T47D (cell line): ENCODE results near the gene COL4A2.

Source experiments
- DNase-seq, 2 experiments: peaks; one replicate each; pipeline versions ENCODE4 v3.0.0 to v3.0.0-alpha.2; 2011 to 2012; ENCODE audit warnings: low read depth in 1 of 2, low spot score in 1 of 2
- JUND ChIP-seq: IDR thresholded peaks from 2 replicates; pipeline ENCODE4 v1.6.1; 2012; ENCODE audit warnings: low read depth
- in situ Hi-C: cut with HindIII; loops from 2 replicates; pipeline ENCODE4 v1.10.0; 2016; ENCODE audit warnings: low sequenced_read_pairs, low pct_unique_long_range_greater_than_20kb

Gene COL4A2

DNA sequence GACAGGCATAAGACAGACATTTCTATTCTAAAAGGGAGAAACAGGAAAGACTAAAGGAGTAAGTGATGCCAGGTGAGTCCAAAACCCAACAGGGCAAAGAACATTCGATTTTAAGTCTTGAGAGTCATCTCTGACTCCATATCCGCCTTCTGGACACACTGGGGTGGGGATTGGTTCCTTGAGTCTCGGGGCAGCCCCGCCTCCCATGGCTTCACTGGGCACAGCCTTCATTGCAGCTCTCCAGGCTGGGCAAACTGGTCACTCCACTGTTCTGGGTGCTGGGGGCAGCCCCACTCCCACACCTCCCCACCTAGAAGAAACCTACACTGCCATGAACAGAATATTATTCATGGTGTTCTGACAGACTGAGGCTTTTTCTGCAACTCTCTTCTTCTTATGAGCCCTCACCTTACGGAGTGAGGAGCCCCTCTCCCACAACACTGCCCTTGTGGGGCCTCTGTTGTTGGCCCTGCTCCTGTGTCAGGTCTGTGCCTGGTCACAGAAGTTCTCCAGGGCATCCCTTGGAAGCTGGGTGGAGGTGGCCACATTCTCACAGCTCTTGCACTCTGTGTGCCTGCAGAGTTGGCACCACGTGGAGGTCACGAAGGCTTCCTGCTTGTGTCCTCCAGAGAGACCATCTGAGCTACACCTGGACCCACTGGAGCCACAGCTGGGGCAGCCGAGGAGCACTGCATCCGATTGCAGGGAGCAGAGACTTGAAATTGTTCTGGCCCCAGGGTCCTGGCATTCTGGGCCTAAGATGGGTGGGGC lies 95.4 kb downstream of the COL4A2 start:
- TF ChIP-seq JUND: no peak
- in situ Hi-C loops: no loop called here
- DNase-seq: no peak

DNA sequence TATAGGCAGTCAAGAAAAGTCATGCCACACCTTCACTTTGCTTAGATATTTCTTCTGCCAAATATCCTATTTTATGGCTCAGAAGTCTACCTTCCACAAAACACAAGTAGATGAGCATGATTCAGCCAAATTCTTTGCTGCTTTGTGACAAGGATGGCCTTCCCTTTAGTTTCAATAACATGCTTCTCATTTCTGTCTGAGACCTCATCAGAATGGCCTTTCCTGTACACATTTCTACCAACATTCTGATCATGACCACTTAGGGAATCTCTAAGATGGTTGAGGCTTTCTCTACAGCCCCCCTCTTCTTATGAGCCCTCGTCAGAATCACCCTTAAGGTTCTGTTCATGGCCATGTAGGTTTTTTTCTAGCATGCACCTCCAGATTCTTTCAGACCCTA lies 96.2 kb downstream of the COL4A2 start:
- no peak for TF ChIP-seq JUND
- in situ Hi-C loops: no loop called here

GRCh38 chr13:110403721-110404120 lies 96.6 kb downstream of the COL4A2 start:
- in situ Hi-C loops: no loop called here
- no peak for DNase-seq
- no peak for TF ChIP-seq JUND

More for the DNA sequence above, 96.2 kb downstream of the COL4A2 start:
- DNase-seq: no peak

DNA sequence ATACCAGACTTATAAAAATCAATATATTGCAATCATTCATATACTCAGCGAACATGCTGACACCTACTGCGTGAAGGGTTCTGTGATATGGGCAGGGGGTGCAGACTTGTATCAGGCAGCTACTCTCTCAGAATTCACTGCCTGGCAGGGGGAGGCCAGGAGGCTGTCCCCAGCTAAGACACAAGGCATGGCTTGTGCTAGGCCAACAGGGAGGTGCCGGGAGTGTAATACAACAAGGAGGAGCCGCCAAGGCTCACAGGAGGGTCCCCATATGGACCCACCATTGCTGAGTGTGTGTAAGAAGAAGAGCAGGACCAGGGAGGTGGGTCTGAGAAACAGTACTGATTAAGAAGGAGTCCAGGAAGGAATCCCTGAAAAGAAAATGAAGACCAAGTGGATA lies 97.2 kb downstream of the COL4A2 start:
- in situ Hi-C loops: no loop called here
- no peak for DNase-seq
- TF ChIP-seq JUND: no peak

- no peak for DNase-seq
- TF ChIP-seq JUND: no peak
- in situ Hi-C loops: no loop called here
Observed at GRCh38 chr13:110405597-110406450, 98.7 kb downstream of the COL4A2 start.

DNA sequence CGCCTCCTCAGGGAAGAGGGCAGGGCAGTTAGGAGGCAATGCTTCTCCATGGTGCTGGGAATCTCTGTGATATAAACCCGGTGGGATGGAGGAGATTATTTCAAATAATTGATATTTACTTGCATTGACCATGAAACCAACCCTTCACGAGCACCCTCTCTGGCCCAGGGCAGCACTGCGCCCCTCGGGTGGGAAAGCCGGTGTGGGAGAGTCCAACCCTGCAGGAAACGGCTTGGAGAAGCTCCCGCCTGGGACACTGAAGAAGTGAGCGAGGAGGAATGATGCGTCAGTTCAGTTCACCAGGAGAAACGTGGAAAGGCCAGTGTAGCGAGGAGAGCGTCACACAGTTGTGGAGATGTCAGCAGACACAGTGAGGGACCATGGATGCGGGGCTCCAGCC lies 99.9 kb downstream of the COL4A2 start:
- in situ Hi-C loops: no loop called here
- TF ChIP-seq JUND: no peak
- no peak for DNase-seq

DNA sequence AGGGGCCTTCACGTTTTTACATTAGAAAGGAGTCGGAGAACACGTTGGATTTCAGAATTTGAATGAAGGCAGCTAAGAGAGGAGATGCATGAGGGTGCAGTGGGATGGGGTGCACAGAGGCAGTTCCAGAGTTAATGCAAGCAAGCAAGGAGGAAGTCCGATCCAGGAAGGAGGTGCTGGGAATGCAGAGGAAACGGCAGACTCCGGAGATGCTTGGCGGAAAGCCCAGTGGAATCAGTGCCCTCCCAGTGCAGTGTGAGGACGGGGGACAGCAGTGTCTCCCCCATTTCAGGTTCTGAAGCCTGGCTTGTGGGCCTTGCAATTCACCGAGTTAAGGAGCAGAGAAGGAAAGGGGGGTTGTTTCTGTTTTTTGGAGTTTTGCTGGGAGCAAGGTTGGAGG lies 100.4 kb downstream of the COL4A2 start:
- no peak for TF ChIP-seq JUND
- DNase-seq: no peak
- in situ Hi-C loops: no loop called here

- no peak for TF ChIP-seq JUND
- in situ Hi-C loops: no loop called here
- DNase-seq: no peak
Observed at GRCh38 chr13:110408286-110408685, 101.2 kb downstream of the COL4A2 start.

- in situ Hi-C loops: no loop called here
- TF ChIP-seq JUND: no peak
- no peak for DNase-seq
Observed at GRCh38 chr13:110409581-110409992, 102.5 kb downstream of the COL4A2 start.

DNA sequence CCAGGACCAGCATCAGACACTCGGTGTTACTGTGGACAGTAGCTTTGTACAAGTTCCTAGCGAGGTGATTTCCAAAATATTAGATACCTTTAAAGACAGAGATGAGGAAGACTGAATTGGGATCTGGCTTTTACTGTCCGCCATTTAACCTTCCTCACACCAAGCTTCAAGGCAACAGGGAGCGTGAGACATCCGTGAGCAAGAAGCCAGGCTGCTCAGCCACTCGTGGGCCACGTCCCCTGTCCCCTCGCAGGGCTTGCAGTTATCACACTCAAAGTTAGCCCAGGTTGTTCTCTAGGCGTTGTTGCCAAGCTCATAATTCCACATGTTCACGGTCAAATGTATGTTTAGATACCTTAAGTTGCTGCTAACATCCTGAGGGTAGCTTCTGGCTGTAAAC lies 102.9 kb downstream of the COL4A2 start:
- no peak for DNase-seq
- in situ Hi-C loops: no loop called here
- TF ChIP-seq JUND: no peak

GRCh38 chr13:110410936-110411687 lies 104.0 kb downstream of the COL4A2 start:
- no peak for DNase-seq
- in situ Hi-C loops: no loop called here
- no peak for TF ChIP-seq JUND

GRCh38 chr13:110411688-110412059 lies 104.6 kb downstream of the COL4A2 start:
- in situ Hi-C loops: no loop called here
- TF ChIP-seq JUND: no peak

More at GRCh38 chr13:110411688-110412059, 104.6 kb downstream of the COL4A2 start:
- no peak for DNase-seq
